ENCODE results near the gene EIF1.
"Not testable (repeated sequence)": the region's sequence is repeated elsewhere in the genome, so short reads cannot be mapped to it uniquely, and the experiment has no call there.

DNA sequence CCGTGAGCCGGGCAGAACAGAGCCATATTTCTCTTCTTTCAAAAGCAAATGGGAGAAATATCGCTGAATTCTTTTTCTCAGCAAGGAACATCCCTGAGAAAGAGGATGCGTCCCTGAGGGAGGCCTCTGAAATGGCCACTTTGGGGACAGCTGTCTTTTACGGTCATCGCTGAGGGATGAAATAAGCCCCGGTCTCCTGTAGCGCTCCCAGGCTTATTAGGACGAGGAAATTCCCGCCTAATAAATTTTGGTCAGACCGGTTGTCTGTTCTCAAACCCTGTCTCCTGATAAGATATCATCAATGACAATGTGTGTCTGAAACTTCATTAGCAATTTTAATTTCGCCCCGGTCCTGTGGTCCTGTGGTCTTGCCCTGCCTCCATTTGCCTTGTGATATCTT lies 2.9 kb upstream of the EIF1 start:
- TF ChIP-seq, protein P1, sequence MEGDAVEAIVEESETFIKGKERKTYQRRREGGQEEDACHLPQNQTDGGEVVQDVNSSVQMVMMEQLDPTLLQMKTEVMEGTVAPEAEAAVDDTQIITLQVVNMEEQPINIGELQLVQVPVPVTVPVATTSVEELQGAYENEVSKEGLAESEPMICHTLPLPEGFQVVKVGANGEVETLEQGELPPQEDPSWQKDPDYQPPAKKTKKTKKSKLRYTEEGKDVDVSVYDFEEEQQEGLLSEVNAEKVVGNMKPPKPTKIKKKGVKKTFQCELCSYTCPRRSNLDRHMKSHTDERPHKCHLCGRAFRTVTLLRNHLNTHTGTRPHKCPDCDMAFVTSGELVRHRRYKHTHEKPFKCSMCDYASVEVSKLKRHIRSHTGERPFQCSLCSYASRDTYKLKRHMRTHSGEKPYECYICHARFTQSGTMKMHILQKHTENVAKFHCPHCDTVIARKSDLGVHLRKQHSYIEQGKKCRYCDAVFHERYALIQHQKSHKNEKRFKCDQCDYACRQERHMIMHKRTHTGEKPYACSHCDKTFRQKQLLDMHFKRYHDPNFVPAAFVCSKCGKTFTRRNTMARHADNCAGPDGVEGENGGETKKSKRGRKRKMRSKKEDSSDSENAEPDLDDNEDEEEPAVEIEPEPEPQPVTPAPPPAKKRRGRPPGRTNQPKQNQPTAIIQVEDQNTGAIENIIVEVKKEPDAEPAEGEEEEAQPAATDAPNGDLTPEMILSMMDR (IDR thresholded peaks at IDR 0.05 in 8 of 11, conservative IDR thresholded peaks at IDR 0.05 in 3 of 11): not testable (repeated sequence)
- not testable (repeated sequence) for TF ChIP-seq POLR2A, POLR2AphosphoS5 (IDR thresholded peaks at IDR 0.05)
